Esophagus muscularis mucosa (tissue), 4 donors: ENCODE results near the gene TMEM126B. TPM values are rescaled to one million over a fixed set of nuclear protein-coding genes. Genes with fewer than 3 reads are reported as not detected.

ENCODE experiments used
- DNase-seq: peaks from one replicate; pipeline ENCODE4 v3.0.0-alpha.2; 2017; ENCODE audit errors: extremely low spot score
- H3K27ac ChIP-seq, 4 donors: fragments of 200-600 bp; sonication (generic); replicated peaks in 1 of 4; 1 replicate in 3 of 4; 2 replicates in 1 of 4; pipeline ENCODE4 v1.5.1; 2016 to 2019; ENCODE audit warnings: mild to moderate bottlenecking in 1 of 4
- H3K27me3 ChIP-seq, 4 donors: fragments of 200-600 bp; sonication (generic); one replicate each; pipeline versions ENCODE4 v1.5.1 to v1.6.0; 2016 to 2019
- H3K36me3 ChIP-seq, 4 donors: fragments of 200-600 bp; sonication (generic); one replicate each; pipeline ENCODE4 v1.5.1; 2016 to 2019
- H3K4me1 ChIP-seq, 4 donors: fragments of 200-600 bp; sonication (generic); one replicate each; pipeline ENCODE4 v1.5.1; 2016 to 2019
- H3K4me3 ChIP-seq, 4 donors: fragments of 200-600 bp; sonication (generic); 1 replicate in 2 of 4; 2 replicates in 2 of 4; pipeline ENCODE4 v1.5.1; 2016 to 2019; ENCODE audit warnings: mild to moderate bottlenecking in 4 of 4, moderate library complexity in 1 of 4
- H3K9me3 ChIP-seq, 4 donors: fragments of 200-600 bp; sonication (generic); 1 replicate in 3 of 4; 2 replicates in 1 of 4; pipeline ENCODE4 v1.5.1; 2016 to 2019
- CTCF ChIP-seq, 3 experiments: fragments of 200-600 bp in 2 of 3; fragments of 450-650 bp in 1 of 3; sonication (generic) in 2 of 3; IDR thresholded peaks; one replicate each; pipeline ENCODE4 v1.5.1; 2017 to 2019; ENCODE audit warnings: antibody characterized with exemption in 3 of 3, mild to moderate bottlenecking in 2 of 3, moderate library complexity in 1 of 3
- EP300 ChIP-seq: sonication (generic); formaldehyde crosslinking; IDR thresholded peaks from one replicate; pipeline ENCODE4 v1.6.1; 2017; ENCODE audit warnings: antibody characterized with exemption
- POLR2A ChIP-seq: fragments of 450-650 bp; IDR thresholded peaks from one replicate; pipeline ENCODE4 v1.6.1; 2017; ENCODE audit warnings: antibody characterized with exemption, moderate library complexity, mild to moderate bottlenecking, low read depth
- POLR2AphosphoS5 ChIP-seq, 2 donors: sonication (generic); formaldehyde crosslinking; IDR thresholded peaks; one replicate each; pipeline ENCODE4 v1.6.1; 2017; ENCODE audit warnings: antibody characterized with exemption in 2 of 2
- WGBS: methylation state at CpG from one replicate; pipeline ENCODE4 v1.1.5; 2018; 5-methylcytosine and 5-hydroxymethylcytosine counted together
- intact Hi-C: fragments of 100-400 bp; cut with DNase I; formaldehyde crosslinking; loops from one replicate; pipeline ENCODE4 v1.15.1; 2023
- total RNA-seq, 4 donors: library from RNA; depleted of rRNA; stranded (reverse); fragments of >200 nt; gene quantifications; one replicate each; pipeline versions ENCODE4 v1.1.0 to v1.2.1, GENCODE V29; 2016

The TMEM126B gene
- 10 to 100 TPM; 25.4 to 65.2 (median 46.6) TPM for total RNA-seq

- intact Hi-C loops: loop anchor here (2.0 kb wide), 2 partner anchors 21 to 37 kb away; partner anchors contain the start of gene CREBZF
- whole genome bisulfite sequencing: 1% methylated on average over 27 of the region's 41 CpGs
- peak; percentile 63 for TF ChIP-seq EP300
- peak; percentile 95 to 97 for TF ChIP-seq POLR2AphosphoS5 (IDR thresholded peaks at IDR 0.05)
- TF ChIP-seq POLR2A: peak; percentile 49
- no peak for TF ChIP-seq CTCF (IDR thresholded peaks at IDR 0.05)
- Histone ChIP-seq H3K27ac (peak within 1 kb of the TSS; percentile 90 to 97 (median 95)), H3K4me3 (peak within 1 kb of the TSS; percentile 69 to 81 (median 78)), H3K4me1 (peaks cover 10 to 49% (median 42%) of the 10 kb centered on the region in 4 donors), H3K36me3 (peaks cover 0 to 19% (median 9%) of the 10 kb centered on the region in 4 donors), H3K9me3 (no peaks in the 10 kb centered on the region), H3K27me3 (no peaks in the 10 kb centered on the region)
- DNase-seq: peak; percentile 99
Observed at GRCh38 chr11:85627998-85628770, at the start of gene TMEM126B. TSS of gene TMEM126B (plus strand) at chr11:85628593. CDS start at chr11:85628608, 15 bp downstream.

GRCh38 chr11:85582111-85582510 lies 46.3 kb upstream of the TMEM126B start:
- no peaks in the 10 kb centered on the region for H3K36me3 ChIP-seq
- no peaks in the 10 kb centered on the region for H3K4me1 ChIP-seq
- intact Hi-C loops: no loop called here
- 86% methylated on average over 2 of the region's 2 CpGs for WGBS
- no peak overlapping the region for H3K27ac ChIP-seq
- no peaks in the 10 kb centered on the region for H3K27me3 ChIP-seq
- DNase-seq: no peak
- TF ChIP-seq POLR2AphosphoS5 (IDR thresholded peaks at IDR 0.05): no peak
- no peak for TF ChIP-seq POLR2A
- TF ChIP-seq EP300: no peak
- no peak for TF ChIP-seq CTCF (IDR thresholded peaks at IDR 0.05)
- H3K9me3 ChIP-seq: peaks cover 0 to 6% (median 0%) of the 10 kb centered on the region in 4 donors
- H3K4me3 ChIP-seq: no peak overlapping the region

- Histone ChIP-seq H3K4me3 (no peak overlapping the region), H3K4me1 (no peaks in the 10 kb centered on the region), H3K27ac (no peak overlapping the region), H3K36me3 (peaks cover 0 to 3% (median 0%) of the 10 kb centered on the region in 4 donors), H3K27me3 (no peaks in the 10 kb centered on the region), H3K9me3 (no peaks in the 10 kb centered on the region)
- intact Hi-C loops: no loop called here
- TF ChIP-seq EP300: no peak
- TF ChIP-seq CTCF (IDR thresholded peaks at IDR 0.05): no peak
- TF ChIP-seq POLR2A: no peak
- no peak for TF ChIP-seq POLR2AphosphoS5 (IDR thresholded peaks at IDR 0.05)
- no peak for DNase-seq
- WGBS: 100% methylated on average over 2 of the region's 3 CpGs
Observed at GRCh38 chr11:85589373-85589772, 39.0 kb upstream of the TMEM126B start.

GRCh38 chr11:85590848-85591483 lies 37.4 kb upstream of the TMEM126B start:
- Histone ChIP-seq H3K4me3 (no peak overlapping the region), H3K27me3 (no peaks in the 10 kb centered on the region), H3K36me3 (peaks cover 0 to 3% (median 0%) of the 10 kb centered on the region in 4 donors), H3K9me3 (no peaks in the 10 kb centered on the region), H3K27ac (no peak overlapping the region), H3K4me1 (no peaks in the 10 kb centered on the region)
- WGBS: 76% methylated on average over 4 of the region's 4 CpGs
- no peak for TF ChIP-seq POLR2AphosphoS5 (IDR thresholded peaks at IDR 0.05)
- no peak for TF ChIP-seq EP300
- TF ChIP-seq CTCF (IDR thresholded peaks at IDR 0.05): no peak
- TF ChIP-seq POLR2A: no peak
- intact Hi-C loops: loop anchor here (10.0 kb wide), 2 partner anchors 264 to 624 kb away; partner anchors contain the start of gene CCDC83
- no peak for DNase-seq
